Peyer's patch (tissue), 4 donors: ENCODE measurements around the gene NR0B2. TPM values are rescaled to one million over a fixed set of nuclear protein-coding genes. Genes with fewer than 3 reads are reported as not detected.

ENCODE experiments used
- DNase-seq, 3 donors: peaks; one replicate each; pipeline ENCODE4 v3.0.0-alpha.2; 2017 to 2019
- H3K27ac ChIP-seq, 4 donors: fragments of 200-600 bp; sonication (generic); one replicate each; pipeline ENCODE4 v1.5.1; 2016 to 2019
- H3K27me3 ChIP-seq, 2 donors: fragments of 200-600 bp; sonication (generic); one replicate each; pipeline ENCODE4 v1.5.1; 2019
- H3K36me3 ChIP-seq, 3 donors: fragments of 200-600 bp; sonication (generic); one replicate each; pipeline ENCODE4 v1.5.1; 2016 to 2019
- H3K4me1 ChIP-seq, 4 donors: fragments of 200-600 bp; sonication (generic); one replicate each; pipeline ENCODE4 v1.5.1; 2016 to 2019
- H3K4me3 ChIP-seq, 4 donors: fragments of 200-600 bp; sonication (generic); 1 replicate in 3 of 4; 2 replicates in 1 of 4; pipeline ENCODE4 v1.5.1; 2016 to 2019; ENCODE audit warnings: mild to moderate bottlenecking in 1 of 4
- H3K9me3 ChIP-seq, 4 donors: fragments of 200-600 bp; sonication (generic); one replicate each; pipeline ENCODE4 v1.5.1; 2016 to 2019; ENCODE audit warnings: mild to moderate bottlenecking in 1 of 4
- CTCF ChIP-seq, 6 experiments: fragments of 450-650 bp in 4 of 6; fragments of 200-600 bp in 2 of 6; sonication (generic) in 1 of 6; IDR thresholded peaks; one replicate each; pipeline ENCODE4 v1.5.1; 2017 to 2019; ENCODE audit warnings: antibody characterized with exemption in 6 of 6, mild to moderate bottlenecking in 3 of 6, moderate library complexity in 1 of 6
- POLR2A ChIP-seq, 2 donors: fragments of 450-650 bp; IDR thresholded peaks; one replicate each; pipeline ENCODE4 v1.5.1; 2017; ENCODE audit warnings: antibody characterized with exemption in 2 of 2, mild to moderate bottlenecking in 2 of 2, moderate library complexity in 2 of 2
- total RNA-seq, 4 donors: library from RNA; depleted of rRNA; stranded (reverse); fragments of >200 nt; gene quantifications; one replicate each; pipeline ENCODE4 v1.1.0, GENCODE V29; 2016

Gene NR0B2
- total RNA-seq, 4 donors from 2014 or later = 16.2 to 46.4 (median 30.7) TPM; not detected in 1

GRCh38 chr1:26945138-26945537 lies 31.4 kb upstream of the NR0B2 start:
- Histone ChIP-seq H3K27me3 (no peaks in the 10 kb centered on the region), H3K4me3 (no peak overlapping the region), H3K9me3 (no peaks in the 10 kb centered on the region), H3K27ac (peak overlapping the region in 1 of 4 donors; percentile 74), H3K4me1 (peaks cover 0 to 18% (median 1%) of the 10 kb centered on the region in 4 donors), H3K36me3 (peaks cover 0 to 59% (median 3%) of the 10 kb centered on the region in 3 donors)
- TF ChIP-seq CTCF (IDR thresholded peaks at IDR 0.05) (no peak), POLR2A (IDR thresholded peaks at IDR 0.05) (no peak)
- no peak for DNase-seq

GRCh38 chr1:26942656-26943055 lies 28.9 kb upstream of the NR0B2 start:
- Histone ChIP-seq H3K9me3 (no peaks in the 10 kb centered on the region), H3K4me1 (peaks cover 0 to 14% (median 1%) of the 10 kb centered on the region in 4 donors), H3K27me3 (no peaks in the 10 kb centered on the region), H3K4me3 (no peak overlapping the region), H3K36me3 (peaks cover 0 to 72% (median 3%) of the 10 kb centered on the region in 3 donors), H3K27ac (no peak overlapping the region)
- TF ChIP-seq POLR2A (IDR thresholded peaks at IDR 0.05) (no peak), CTCF (IDR thresholded peaks at IDR 0.05) (no peak)
- DNase-seq = no peak

- TF ChIP-seq CTCF (IDR thresholded peaks at IDR 0.05) (no peak), POLR2A (IDR thresholded peaks at IDR 0.05) (no peak)
- Histone ChIP-seq H3K4me1 (peaks cover 0 to 5% (median 1%) of the 10 kb centered on the region in 4 donors), H3K27me3 (no peaks in the 10 kb centered on the region), H3K27ac (no peak overlapping the region), H3K4me3 (no peak overlapping the region), H3K36me3 (peaks cover 0 to 79% (median 3%) of the 10 kb centered on the region in 3 donors), H3K9me3 (no peaks in the 10 kb centered on the region)
- no peak for DNase-seq
These were observed 27.5 kb upstream of the NR0B2 start for GRCh38 chr1:26941311-26941710.

- no peaks in the 10 kb centered on the region for H3K4me1 ChIP-seq
- TF ChIP-seq POLR2A (IDR thresholded peaks at IDR 0.05) (no peak), CTCF (IDR thresholded peaks at IDR 0.05) (no peak)
- H3K9me3 ChIP-seq = no peaks in the 10 kb centered on the region
- H3K27me3 ChIP-seq = no peaks in the 10 kb centered on the region
- no peak overlapping the region for H3K4me3 ChIP-seq
- no peak for DNase-seq
- H3K36me3 ChIP-seq = peaks cover 0 to 66% (median 3%) of the 10 kb centered on the region in 3 donors
- H3K27ac ChIP-seq = no peak overlapping the region
These were observed 24.9 kb upstream of the NR0B2 start for GRCh38 chr1:26938659-26939025.

GRCh38 chr1:26938004-26938658 lies 24.4 kb upstream of the NR0B2 start:
- peaks cover 0 to 65% (median 3%) of the 10 kb centered on the region in 3 donors for H3K36me3 ChIP-seq
- TF ChIP-seq CTCF (IDR thresholded peaks at IDR 0.05) (no peak), POLR2A (IDR thresholded peaks at IDR 0.05) (no peak)
- no peaks in the 10 kb centered on the region for H3K9me3 ChIP-seq
- H3K27me3 ChIP-seq = no peaks in the 10 kb centered on the region
- no peak overlapping the region for H3K4me3 ChIP-seq
- no peak for DNase-seq
- no peaks in the 10 kb centered on the region for H3K4me1 ChIP-seq
- H3K27ac ChIP-seq = no peak overlapping the region
